SU-DHL-6 (cell line): Measurements from ENCODE around the gene NBEAL1.
"Not testable (repeated sequence)": the region's sequence is repeated elsewhere in the genome, so short reads cannot be mapped to it uniquely, and the experiment has no call there.

Source experiments
- H2AFZ ChIP-seq: fragments of 200-600 bp; sonication (generic); 2 replicates; pipeline ENCODE4 v1.6.1; 2014; ENCODE audit warnings: low read depth, mild to moderate bottlenecking, moderate library complexity, mixed read lengths, antibody characterized with exemption, low read length; ENCODE audit not compliant: severe bottlenecking
- H3F3A ChIP-seq: fragments of 200-600 bp; shearing (Covaris generic); 2 replicates; pipeline ENCODE4 v1.6.0; 2016; ENCODE audit warnings: antibody characterized with exemption, mild to moderate bottlenecking; ENCODE audit not compliant: insufficient read depth
- H3K27ac ChIP-seq: fragments of 200-600 bp; sonication (generic); 2 replicates; pipeline ENCODE4 v1.5.1; 2016; ENCODE audit warnings: low read depth, mild to moderate bottlenecking, low read length, moderate library complexity, mixed read lengths
- H3K27me3 ChIP-seq: fragments of 200-600 bp; sonication (generic), shearing (Covaris generic); 2 replicates; pipeline ENCODE4 v1.6.0; 2014; ENCODE audit warnings: mild to moderate bottlenecking, low read length
- H3K36me3 ChIP-seq: fragments of 200-600 bp; sonication (generic); 2 replicates; pipeline ENCODE4 v1.6.1; 2014; ENCODE audit warnings: mild to moderate bottlenecking, low read length, mixed read lengths
- H3K4me2 ChIP-seq: fragments of 300-600, 200-600 bp; shearing (Covaris generic), sonication (generic); 2 replicates; pipeline ENCODE4 v1.6.0; 2014; ENCODE audit warnings: low read length, low read depth, mild to moderate bottlenecking; ENCODE audit not compliant: poor library complexity, severe bottlenecking
- H3K4me3 ChIP-seq: fragments of 200-600 bp; sonication (generic); 2 replicates; pipeline ENCODE4 v1.5.1; 2014; ENCODE audit warnings: antibody characterized with exemption, low read length, mild to moderate bottlenecking, mixed read lengths; ENCODE audit not compliant: insufficient read depth, poor library complexity, severe bottlenecking
- H3K79me2 ChIP-seq: fragments of 200-600 bp; sonication (generic); 2 replicates; pipeline ENCODE4 v1.6.1; 2014; ENCODE audit warnings: mild to moderate bottlenecking, low read length, moderate library complexity; ENCODE audit not compliant: insufficient read depth
- H3K9ac ChIP-seq: fragments of 200-600 bp; sonication (generic); 2 replicates; pipeline ENCODE4 v1.7.0; 2014; ENCODE audit warnings: mild to moderate bottlenecking, low read length
- H3K9me2 ChIP-seq: fragments of 200-600 bp; sonication (generic); replicated peaks from 2 replicates; pipeline ENCODE4 v1.6.1; 2014; ENCODE audit warnings: low read length; ENCODE audit not compliant: insufficient read depth
- H3K9me3 ChIP-seq: fragments of 200-600 bp; sonication (generic); 2 replicates; pipeline ENCODE4 v1.6.1; 2014; ENCODE audit warnings: low read length, mixed read lengths; ENCODE audit not compliant: insufficient read depth
- H4K20me1 ChIP-seq: fragments of 200-600 bp; sonication (generic); 2 replicates; pipeline ENCODE4 v1.6.1; 2014; ENCODE audit warnings: low read depth, mild to moderate bottlenecking, antibody characterized with exemption, low read length, moderate library complexity, mixed read lengths
- EZH2phosphoT487 ChIP-seq: fragments of 200-600 bp; sonication (generic), shearing (Covaris generic); conservative IDR thresholded peaks from 2 replicates; pipeline ENCODE4 v1.6.1; 2018; ENCODE audit warnings: mild to moderate bottlenecking, antibody characterized with exemption, low read length, moderate library complexity, mixed read lengths
- TF ChIP-seq, protein P1 (sequence below): fragments of 200-600 bp; sonication (generic); IDR thresholded peaks from one replicate; pipeline ENCODE4 v1.5.1; 2017; ENCODE audit warnings: antibody characterized with exemption, mild to moderate bottlenecking, low read length, moderate library complexity; ENCODE audit not compliant: insufficient read depth, poor library complexity, severe bottlenecking

Gene NBEAL1

DNA sequence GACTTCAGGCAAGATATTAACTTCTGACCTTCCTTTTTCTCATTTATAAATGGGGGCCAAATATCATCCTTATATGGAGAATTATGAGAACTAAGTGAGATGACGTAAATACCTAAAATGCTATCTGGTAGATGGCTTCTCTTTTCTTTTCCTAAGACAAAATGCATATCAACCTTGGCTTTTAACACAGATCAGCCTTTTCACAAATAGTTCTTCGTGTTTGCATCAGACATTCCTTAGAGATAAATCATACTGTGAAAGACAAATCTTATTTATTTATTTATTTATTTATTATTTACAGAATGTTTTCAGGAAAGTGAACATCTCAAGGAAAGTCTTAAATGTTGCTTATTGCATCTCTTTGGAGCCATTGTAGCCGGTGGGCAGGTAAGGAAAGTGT, 62.8 kb downstream of the NBEAL1 start:
- Histone ChIP-seq H3K27me3 (no peaks in the 10 kb centered on the region), H3K4me2 (no peak overlapping the region), H3K9ac (no peak overlapping the region)

DNA sequence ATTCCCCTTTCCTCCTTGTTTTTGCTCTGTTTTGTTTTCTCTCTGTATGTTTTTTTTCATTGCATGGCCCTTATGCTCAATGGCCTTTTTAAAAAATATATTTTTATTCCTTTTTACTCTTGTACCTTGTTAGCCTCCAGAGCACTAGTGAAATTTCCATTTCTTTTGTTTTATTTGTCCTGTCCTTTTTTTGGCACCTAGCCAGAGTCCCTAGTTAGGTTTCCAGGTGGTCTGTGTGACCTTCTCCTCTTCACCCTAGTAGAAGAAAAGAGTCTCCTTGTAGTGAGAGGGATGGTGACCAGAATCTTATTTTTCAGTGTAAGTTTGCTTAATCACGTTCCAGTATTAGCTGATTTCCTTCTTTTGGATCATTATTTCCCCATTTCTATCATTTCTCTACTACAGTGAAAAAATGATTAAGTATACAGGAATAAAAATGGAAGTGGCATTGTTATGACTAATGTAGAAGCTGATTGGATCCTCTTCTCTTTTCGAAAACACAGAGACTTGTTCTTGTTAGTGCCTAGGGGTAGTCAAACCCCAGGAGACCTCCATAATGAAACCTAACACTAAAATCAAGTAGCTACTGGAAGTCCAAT, 65.9 kb downstream of the NBEAL1 start:
- no peak overlapping the region for H3K4me2 ChIP-seq
- no peaks in the 10 kb centered on the region for H3K9me3 ChIP-seq
- TF ChIP-seq EZH2phosphoT487: no peak
- TF ChIP-seq, protein P1, sequence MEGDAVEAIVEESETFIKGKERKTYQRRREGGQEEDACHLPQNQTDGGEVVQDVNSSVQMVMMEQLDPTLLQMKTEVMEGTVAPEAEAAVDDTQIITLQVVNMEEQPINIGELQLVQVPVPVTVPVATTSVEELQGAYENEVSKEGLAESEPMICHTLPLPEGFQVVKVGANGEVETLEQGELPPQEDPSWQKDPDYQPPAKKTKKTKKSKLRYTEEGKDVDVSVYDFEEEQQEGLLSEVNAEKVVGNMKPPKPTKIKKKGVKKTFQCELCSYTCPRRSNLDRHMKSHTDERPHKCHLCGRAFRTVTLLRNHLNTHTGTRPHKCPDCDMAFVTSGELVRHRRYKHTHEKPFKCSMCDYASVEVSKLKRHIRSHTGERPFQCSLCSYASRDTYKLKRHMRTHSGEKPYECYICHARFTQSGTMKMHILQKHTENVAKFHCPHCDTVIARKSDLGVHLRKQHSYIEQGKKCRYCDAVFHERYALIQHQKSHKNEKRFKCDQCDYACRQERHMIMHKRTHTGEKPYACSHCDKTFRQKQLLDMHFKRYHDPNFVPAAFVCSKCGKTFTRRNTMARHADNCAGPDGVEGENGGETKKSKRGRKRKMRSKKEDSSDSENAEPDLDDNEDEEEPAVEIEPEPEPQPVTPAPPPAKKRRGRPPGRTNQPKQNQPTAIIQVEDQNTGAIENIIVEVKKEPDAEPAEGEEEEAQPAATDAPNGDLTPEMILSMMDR: no peak
- no peaks in the 10 kb centered on the region for H3K27me3 ChIP-seq
- no peaks in the 10 kb centered on the region for H3F3A ChIP-seq
- no peak overlapping the region for H3K4me3 ChIP-seq
- H3K9ac ChIP-seq: no peak overlapping the region
- no peak overlapping the region for H3K27ac ChIP-seq
- no peaks in the 10 kb centered on the region for H3K36me3 ChIP-seq
- no peaks in the 10 kb centered on the region for H3K9me2 ChIP-seq
- no peak overlapping the region for H2AFZ ChIP-seq
- no peaks in the 10 kb centered on the region for H3K79me2 ChIP-seq
- H4K20me1 ChIP-seq: no peaks in the 10 kb centered on the region

More for the DNA sequence above, 62.8 kb downstream of the NBEAL1 start:
- Histone ChIP-seq H3K27ac (no peak overlapping the region), H3K4me3 (no peak overlapping the region), H2AFZ (no peak overlapping the region), H4K20me1 (no peaks in the 10 kb centered on the region), H3K79me2 (no peaks in the 10 kb centered on the region), H3F3A (no peaks in the 10 kb centered on the region), H3K9me3 (no peaks in the 10 kb centered on the region), H3K9me2 (no peaks in the 10 kb centered on the region), H3K36me3 (no peaks in the 10 kb centered on the region)
- TF ChIP-seq, protein P1: no peak
- TF ChIP-seq EZH2phosphoT487: no peak

DNA sequence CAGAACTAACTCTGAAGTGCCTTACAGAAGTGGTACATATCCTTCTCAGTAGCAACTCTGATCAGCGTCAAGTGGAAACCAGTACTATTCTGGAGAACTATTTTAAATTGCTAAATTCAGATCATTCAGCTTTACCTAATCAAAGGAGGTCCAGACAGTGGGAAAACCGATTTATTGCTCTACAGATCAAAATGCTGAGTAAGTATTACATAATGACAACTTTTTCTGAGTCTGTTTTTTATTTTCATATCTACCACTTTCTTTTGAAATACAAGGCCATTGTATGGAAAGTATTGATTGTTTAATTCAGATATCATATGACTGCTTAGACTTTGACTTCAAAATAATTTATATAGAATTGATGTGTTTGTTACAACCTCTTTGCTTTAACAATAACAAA, 68.7 kb downstream of the NBEAL1 start:
- Histone ChIP-seq H3F3A (no peaks in the 10 kb centered on the region), H2AFZ (no peak overlapping the region), H3K4me3 (no peak overlapping the region), H3K4me2 (no peak overlapping the region), H3K9me3 (no peaks in the 10 kb centered on the region), H4K20me1 (no peaks in the 10 kb centered on the region), H3K27ac (no peak overlapping the region), H3K9ac (no peak overlapping the region), H3K79me2 (no peaks in the 10 kb centered on the region), H3K9me2 (no peaks in the 10 kb centered on the region), H3K36me3 (no peaks in the 10 kb centered on the region; the same call in 1 of the 2 replicates), H3K27me3 (no peaks in the 10 kb centered on the region)
- TF ChIP-seq, protein P1: no peak
- no peak for TF ChIP-seq EZH2phosphoT487

DNA sequence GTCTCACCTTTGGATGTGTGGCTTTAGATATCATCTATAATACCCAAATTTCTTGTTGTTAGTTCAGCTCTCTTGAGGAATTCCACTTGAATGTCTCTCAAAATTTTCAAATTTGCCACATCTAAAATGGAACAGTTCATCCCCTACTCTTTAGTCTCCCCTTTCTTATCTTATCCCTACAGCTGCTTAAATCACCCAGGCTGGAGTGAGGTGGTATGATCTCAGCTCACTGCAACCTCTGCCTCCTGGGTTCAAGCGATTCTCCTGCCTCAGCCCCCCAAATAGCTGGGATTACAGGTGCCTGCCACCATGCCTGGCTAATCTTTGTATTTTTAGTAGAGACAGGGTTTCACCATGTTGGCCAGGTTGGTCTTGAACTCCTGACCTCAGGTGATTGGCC, 71.7 kb downstream of the NBEAL1 start:
- not testable (repeated sequence) for H3K9me3 ChIP-seq, H3F3A ChIP-seq, H3K27ac ChIP-seq, H3K36me3 ChIP-seq, H3K4me2 ChIP-seq, H3K9me2 ChIP-seq, H3K27me3 ChIP-seq, H3K4me3 ChIP-seq, H3K79me2 ChIP-seq, H3K9ac ChIP-seq, H2AFZ ChIP-seq, H4K20me1 ChIP-seq

DNA sequence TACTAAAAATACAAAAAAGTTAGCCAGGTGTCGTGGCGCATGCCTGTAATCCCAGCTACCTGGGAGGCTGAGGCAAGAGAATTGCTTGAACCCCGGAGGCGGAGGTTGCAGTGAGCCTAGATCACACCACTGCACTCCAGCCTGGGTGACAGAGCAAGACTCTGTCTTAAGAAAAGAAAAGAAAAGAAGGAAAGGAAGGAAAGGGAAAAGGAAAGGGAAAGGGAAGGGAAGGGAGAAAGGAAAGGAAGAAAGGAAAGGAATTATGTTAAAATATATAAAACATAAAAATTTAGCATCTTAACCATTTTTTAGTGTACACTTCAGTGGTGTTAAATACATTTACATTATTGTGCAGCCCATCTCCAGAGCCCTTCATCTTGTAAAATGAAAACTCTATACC, 76.0 kb downstream of the NBEAL1 start:
- H3K36me3 ChIP-seq, H3K27ac ChIP-seq, H2AFZ ChIP-seq, H3K27me3 ChIP-seq, H3K4me3 ChIP-seq, H3K9me3 ChIP-seq, H3K9me2 ChIP-seq, H3K4me2 ChIP-seq, H3K9ac ChIP-seq, H3F3A ChIP-seq, H3K79me2 ChIP-seq, H4K20me1 ChIP-seq: not testable (repeated sequence)
